CD14-positive monocyte (primary cell): ENCODE measurements around the gene KLC1. TPM values are rescaled to one million over a fixed set of nuclear protein-coding genes. Genes with fewer than 3 reads are reported as not detected.

Experiments used
- DNase-seq, 3 donors: peaks; one replicate each; pipeline ENCODE4 v3.0.0-alpha.2; 2011 to 2022
- H2AFZ ChIP-seq: 2 replicates; pipeline ENCODE4 v1.6.0; 2012; ENCODE audit warnings: mild to moderate bottlenecking, low read depth, low read length, inconsistent platforms; ENCODE audit not compliant: insufficient read depth, poor library complexity, severe bottlenecking
- H3K27ac ChIP-seq, 2 donors: 1 replicate in 1 of 2; 2 replicates in 1 of 2; pipeline ENCODE4 v1.5.1; 2012 to 2013; ENCODE audit warnings: low read length in 2 of 2, control low read depth in 1 of 2, inconsistent platforms in 1 of 2, low read depth in 1 of 2, mild to moderate bottlenecking in 1 of 2
- H3K27me3 ChIP-seq, 2 donors: one replicate each; pipeline versions ENCODE4 v1.6.0 to v1.6.1; 2011 to 2013; ENCODE audit warnings: low read length in 2 of 2; ENCODE audit not compliant: control insufficient read depth in 2 of 2, insufficient read depth in 2 of 2
- H3K36me3 ChIP-seq, 2 donors: replicated peaks in 1 of 2; 1 replicate in 1 of 2; 2 replicates in 1 of 2; pipeline versions ENCODE4 v1.5.1 to v1.6.1; 2012 to 2013; ENCODE audit warnings: low read length in 2 of 2, control low read depth in 1 of 2, inconsistent platforms in 1 of 2, mild to moderate bottlenecking in 1 of 2; ENCODE audit not compliant: insufficient read depth in 2 of 2, control insufficient read depth in 1 of 2
- H3K4me1 ChIP-seq, 2 donors: 1 replicate in 1 of 2; 2 replicates in 1 of 2; pipeline versions ENCODE4 v1.5.1 to v1.6.1; 2012 to 2013; ENCODE audit warnings: low read length in 2 of 2, control low read depth in 1 of 2, inconsistent platforms in 1 of 2, mild to moderate bottlenecking in 1 of 2, moderate library complexity in 1 of 2; ENCODE audit not compliant: insufficient read depth in 2 of 2, control insufficient read depth in 1 of 2
- H3K4me2 ChIP-seq: replicated peaks from 2 replicates; pipeline ENCODE3; 2012; ENCODE audit warnings: low read length, moderate library complexity, mild to moderate bottlenecking; ENCODE audit not compliant: poor library complexity, severe bottlenecking; ENCODE audit errors: extremely low read depth
- H3K4me3 ChIP-seq, 3 experiments: fragments of 200-600 bp in 1 of 3; sonication (generic) in 1 of 3; replicated peaks in 1 of 3; 1 replicate in 2 of 3; 2 replicates in 1 of 3; pipeline ENCODE4 v1.5.1; 2011 to 2013; ENCODE audit warnings: low read length in 3 of 3, mild to moderate bottlenecking in 3 of 3, control low read depth in 2 of 3, low read depth in 2 of 3, inconsistent platforms in 1 of 3, moderate library complexity in 1 of 3
- H3K79me2 ChIP-seq: 2 replicates; pipeline ENCODE4 v1.6.0; 2012; ENCODE audit warnings: mild to moderate bottlenecking, control low read depth, inconsistent platforms, low read length, moderate library complexity; ENCODE audit not compliant: insufficient read depth
- H3K9ac ChIP-seq: 2 replicates; pipeline ENCODE4 v1.6.0; 2017; ENCODE audit warnings: low read length, mild to moderate bottlenecking; ENCODE audit not compliant: insufficient read depth, poor library complexity, severe bottlenecking
- H3K9me3 ChIP-seq, 2 donors: replicated peaks in 1 of 2; 1 replicate in 1 of 2; 2 replicates in 1 of 2; pipeline versions ENCODE4 v1.5.1 to v1.6.1; 2012 to 2013; ENCODE audit warnings: low read length in 2 of 2, control low read depth in 1 of 2; ENCODE audit not compliant: control insufficient read depth in 1 of 2, insufficient read depth in 1 of 2
- H4K20me1 ChIP-seq: 2 replicates; pipeline ENCODE4 v1.6.0; 2012; ENCODE audit warnings: mild to moderate bottlenecking, low read length, control low read depth, moderate library complexity; ENCODE audit not compliant: insufficient read depth
- H3K27ac Mint-ChIP-seq, 7 donors: one replicate each; pipeline ENCODE4 v1.8.0; 2020; ENCODE audit warnings: mild to moderate bottlenecking in 7 of 7, mixed read lengths in 7 of 7, moderate library complexity in 6 of 7, inconsistent platforms in 2 of 7
- H3K27me3 Mint-ChIP-seq, 3 donors: one replicate each; pipeline ENCODE4 v1.8.0; 2021 to 2022; ENCODE audit warnings: low read depth in 3 of 3, mild to moderate bottlenecking in 3 of 3, mixed read lengths in 3 of 3, moderate library complexity in 3 of 3, inconsistent platforms in 1 of 3
- H3K36me3 Mint-ChIP-seq, 2 donors: one replicate each; pipeline ENCODE4 v1.8.0; 2020; ENCODE audit warnings: mixed read lengths in 2 of 2, inconsistent platforms in 1 of 2, mild to moderate bottlenecking in 1 of 2
- H3K4me1 Mint-ChIP-seq: one replicate; pipeline ENCODE4 v1.8.0; 2020; ENCODE audit warnings: mild to moderate bottlenecking, mixed read lengths
- H3K4me3 Mint-ChIP-seq, 2 donors: one replicate each; pipeline ENCODE4 v1.8.0; 2020; ENCODE audit warnings: mild to moderate bottlenecking in 2 of 2, mixed read lengths in 2 of 2, moderate library complexity in 1 of 2
- H3K9me3 Mint-ChIP-seq, 7 donors: one replicate each; pipeline ENCODE4 v1.8.0; 2020 to 2022; ENCODE audit warnings: mixed read lengths in 7 of 7, mild to moderate bottlenecking in 6 of 7, moderate library complexity in 6 of 7, inconsistent platforms in 2 of 7
- CTCF ChIP-seq: fragments of 200-600 bp; IDR thresholded peaks from one replicate; pipeline ENCODE4 v1.8.0; 2022; ENCODE audit warnings: antibody characterized with exemption, mild to moderate bottlenecking
- WGBS: methylation state at CpG from one replicate; pipeline ENCODE4 v1.1.5; 2013; ENCODE audit warnings: missing lambda C conversion rate; ENCODE audit not compliant: insufficient coverage; 5-methylcytosine and 5-hydroxymethylcytosine counted together
- intact Hi-C, 2 donors: fragments of 100-400 bp; cut with micrococcal nuclease; formaldehyde crosslinking; loops; one replicate each; pipeline versions ENCODE4 v1.15.0 to v1.15.1; 2023
- polyA plus RNA-seq, 3 donors: library from polyadenylated mRNA; depleted of rRNA in 1 of 3; unstranded in 2 of 3; stranded (reverse) in 1 of 3; fragments of 300-500 nt in 2 of 3; fragments of >200 nt in 1 of 3; fragmentation: Illumina TruSeq in 2 of 3; gene quantifications; 1 replicate in 2 of 3; 2 replicates in 1 of 3; pipeline ENCODE4 v1.2.3, GENCODE V29; 2012 to 2021

The KLC1 gene
- polyA plus RNA-seq, 3 donors: 41.5 to 108 (median 46.6) TPM

GRCh38 chr14:103629503-103630121, 601 bp downstream of the KLC1 start:
- peak in 2 of 3 donors; percentile 8 to 17 for DNase-seq
- Histone ChIP-seq H3K4me1 (peaks cover 29 to 36% of the 10 kb centered on the region in 2 donors), H4K20me1 (peaks cover 46% of the 10 kb centered on the region), H2AFZ (peak overlapping the region; percentile 89), H3K79me2 (peaks cover 54% of the 10 kb centered on the region), H3K9ac (peak overlapping the region; percentile 95), H3K36me3 (no peaks in the 10 kb centered on the region), H3K27ac (peak overlapping the region; percentile 52 to 96), H3K27me3 (peaks cover 0 to 9% of the 10 kb centered on the region in 2 donors), H3K9me3 (no peaks in the 10 kb centered on the region), H3K4me2 (peak overlapping the region; percentile 98), H3K4me3 (peak overlapping the region; percentile 62 to 91 (median 86))
- under 1% methylated on average over 70 of the region's 71 CpGs for WGBS
- no peak for TF ChIP-seq CTCF
- no peaks in the 10 kb centered on the region for H3K9me3 Mint-ChIP-seq
- H3K4me1 Mint-ChIP-seq: peaks cover 45% of the 10 kb centered on the region
- H3K27ac Mint-ChIP-seq: peak overlapping the region; percentile 18 to 97 (median 93)
- peaks cover 8 to 23% of the 10 kb centered on the region in 2 donors for H3K36me3 Mint-ChIP-seq
- intact Hi-C loops: loop anchor here (2.0 to 5.0 kb wide), 3 partner anchors 67 to 88 kb away; partner anchors contain the start of genes BAG5 (in 2 of the 2), COA8 (in 2 of the 2), XRCC3 (in 1 of the 2) and ZFYVE21 (in 1 of the 2)
- H3K4me3 Mint-ChIP-seq: peak overlapping the region; percentile 85 to 92
- H3K27me3 Mint-ChIP-seq: peaks cover 4 to 18% (median 8%) of the 10 kb centered on the region in 3 donors

GRCh38 chr14:103630364-103631108, 1.5 kb downstream of the KLC1 start:
- peak overlapping the region in 2 of 3 experiments; percentile 62 to 91 for H3K4me3 ChIP-seq
- peaks cover 64% of the 10 kb centered on the region for H3K79me2 ChIP-seq
- peaks cover 42% of the 10 kb centered on the region for H3K4me1 Mint-ChIP-seq
- peaks cover 0 to 5% of the 10 kb centered on the region in 2 donors for H3K36me3 ChIP-seq
- H3K27ac Mint-ChIP-seq: no peak overlapping the region
- H3K27me3 ChIP-seq: peaks cover 0 to 4% of the 10 kb centered on the region in 2 donors
- H2AFZ ChIP-seq: no peak overlapping the region
- peak overlapping the region; percentile 95 for H3K9ac ChIP-seq
- intact Hi-C loops: no loop called here
- H3K36me3 Mint-ChIP-seq: peaks cover 11 to 26% of the 10 kb centered on the region in 2 donors
- peaks cover 55% of the 10 kb centered on the region for H4K20me1 ChIP-seq
- H3K4me1 ChIP-seq: peaks cover 20 to 28% of the 10 kb centered on the region in 2 donors
- WGBS: no CpG with 5 or more reads among the region's 5 CpGs
- peak overlapping the region; percentile 98 for H3K4me2 ChIP-seq
- no peaks in the 10 kb centered on the region for H3K9me3 Mint-ChIP-seq
- TF ChIP-seq CTCF: no peak
- H3K27ac ChIP-seq: no peak overlapping the region
- no peaks in the 10 kb centered on the region for H3K9me3 ChIP-seq
- peak overlapping the region; percentile 85 to 88 for H3K4me3 Mint-ChIP-seq
- H3K27me3 Mint-ChIP-seq: peaks cover 2 to 9% (median 2%) of the 10 kb centered on the region in 3 donors
- DNase-seq: no peak
